GM10266 (cell line): ENCODE data around the gene TIAM1.

Experiments used
- DNase-seq: peaks from one replicate; pipeline ENCODE4 v3.0.0; 2012; ENCODE audit errors: extremely low spot score
- CTCF ChIP-seq: IDR thresholded peaks from 2 replicates; pipeline ENCODE4 v1.5.1; 2012; ENCODE audit warnings: mild to moderate bottlenecking, low read depth; ENCODE audit not compliant: control insufficient read depth, insufficient read depth; ENCODE audit errors: missing control alignments

TIAM1 gene

GRCh38 chr21:31115249-31115648 is 228.8 kb downstream of the TIAM1 start:
- TF ChIP-seq CTCF, result no peak
- DNase-seq, result no peak

- no peak for TF ChIP-seq CTCF
- no peak for DNase-seq
These were observed 233.0 kb downstream of the TIAM1 start for GRCh38 chr21:31111093-31111492.

- no peak for DNase-seq
- TF ChIP-seq CTCF, result no peak
These were observed 233.6 kb downstream of the TIAM1 start for GRCh38 chr21:31110430-31110829.

DNA sequence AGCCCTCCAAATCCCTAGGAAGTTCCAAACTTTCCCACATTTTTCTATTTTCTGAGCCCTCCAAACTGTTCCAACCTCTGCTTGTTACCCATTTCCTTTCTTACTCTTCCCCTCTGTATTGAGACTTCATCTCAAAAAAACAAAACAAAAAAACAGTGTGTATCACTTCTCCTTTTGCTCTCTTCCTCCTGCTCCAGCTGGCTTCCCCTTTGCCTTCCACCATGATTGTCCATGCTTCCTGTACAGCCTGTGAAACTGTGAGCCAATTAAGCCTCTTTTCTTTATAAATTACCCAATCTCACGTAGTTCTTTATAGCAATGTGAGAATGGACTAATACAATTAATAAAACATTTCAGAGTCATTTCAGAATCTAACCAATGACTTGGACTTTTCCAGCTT is 236.2 kb downstream of the TIAM1 start:
- TF ChIP-seq CTCF, result no peak
- DNase-seq, result no peak

- no peak for TF ChIP-seq CTCF
- DNase-seq, result no peak
These were observed 236.8 kb downstream of the TIAM1 start for GRCh38 chr21:31107176-31107785.

- TF ChIP-seq CTCF, result no peak
- no peak for DNase-seq
These were observed 240.3 kb downstream of the TIAM1 start for GRCh38 chr21:31103571-31104265.

- no peak for TF ChIP-seq CTCF
- DNase-seq, result no peak
These were observed 240.9 kb downstream of the TIAM1 start for GRCh38 chr21:31103163-31103562.
